NCI-H1092 treated with DMSO at 0.1 percent for 48 hours (cell line): ENCODE measurements around the gene CCKAR.
"Not testable (repeated sequence)": the region's sequence is repeated elsewhere in the genome, so short reads cannot be mapped to it uniquely, and the experiment has no call there.

Source experiments
- DNase-seq: peaks from one replicate; lab custom pipeline; 2025; lab: John Stamatoyannopoulos, UW

CCKAR gene, protein sequence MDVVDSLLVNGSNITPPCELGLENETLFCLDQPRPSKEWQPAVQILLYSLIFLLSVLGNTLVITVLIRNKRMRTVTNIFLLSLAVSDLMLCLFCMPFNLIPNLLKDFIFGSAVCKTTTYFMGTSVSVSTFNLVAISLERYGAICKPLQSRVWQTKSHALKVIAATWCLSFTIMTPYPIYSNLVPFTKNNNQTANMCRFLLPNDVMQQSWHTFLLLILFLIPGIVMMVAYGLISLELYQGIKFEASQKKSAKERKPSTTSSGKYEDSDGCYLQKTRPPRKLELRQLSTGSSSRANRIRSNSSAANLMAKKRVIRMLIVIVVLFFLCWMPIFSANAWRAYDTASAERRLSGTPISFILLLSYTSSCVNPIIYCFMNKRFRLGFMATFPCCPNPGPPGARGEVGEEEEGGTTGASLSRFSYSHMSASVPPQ

DNA sequence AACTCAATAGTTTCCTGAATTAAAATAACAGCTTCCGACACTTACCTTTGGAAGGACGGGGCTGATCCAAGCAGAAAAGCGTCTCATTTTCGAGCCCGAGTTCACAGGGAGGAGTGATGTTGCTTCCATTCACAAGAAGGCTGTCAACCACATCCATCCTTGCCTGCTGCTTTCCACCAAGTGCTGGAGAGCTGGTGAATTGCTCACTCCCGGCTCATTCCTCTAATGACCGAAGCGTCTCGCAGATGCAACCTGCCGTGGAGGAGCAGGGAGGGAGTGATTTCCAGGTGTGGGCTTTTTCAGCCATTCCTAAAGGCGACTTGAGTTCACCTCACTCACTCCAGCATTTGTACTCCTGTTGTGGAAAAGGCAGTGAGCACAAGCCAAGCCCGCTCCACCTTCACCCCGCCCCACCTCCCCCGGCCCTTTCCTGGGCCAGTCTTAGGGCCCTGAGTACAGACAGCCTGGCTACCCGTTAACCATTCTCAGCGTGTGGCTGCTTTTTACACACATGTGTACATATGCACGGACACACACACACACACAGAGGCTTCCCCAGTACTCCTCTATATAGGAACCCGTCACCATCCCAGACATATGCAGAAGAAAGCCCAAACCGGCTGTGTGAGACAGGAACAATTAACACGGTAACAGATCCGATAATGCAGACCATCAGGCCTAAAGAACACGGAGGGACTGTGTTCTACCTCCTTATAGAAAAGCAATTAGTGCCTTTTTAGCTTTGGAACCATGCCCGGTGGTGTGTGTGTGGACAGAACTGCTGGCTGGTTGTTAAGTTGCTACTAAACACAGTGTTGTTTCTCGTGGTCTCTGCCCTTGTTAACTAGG is at the start of gene CCKAR:
CCKAR (minus strand) TSS at position 374 of the 849 bp plus-strand sequence; CDS start at position 157, 217 bp downstream.
- DNase-seq = peak; percentile 83

DNA sequence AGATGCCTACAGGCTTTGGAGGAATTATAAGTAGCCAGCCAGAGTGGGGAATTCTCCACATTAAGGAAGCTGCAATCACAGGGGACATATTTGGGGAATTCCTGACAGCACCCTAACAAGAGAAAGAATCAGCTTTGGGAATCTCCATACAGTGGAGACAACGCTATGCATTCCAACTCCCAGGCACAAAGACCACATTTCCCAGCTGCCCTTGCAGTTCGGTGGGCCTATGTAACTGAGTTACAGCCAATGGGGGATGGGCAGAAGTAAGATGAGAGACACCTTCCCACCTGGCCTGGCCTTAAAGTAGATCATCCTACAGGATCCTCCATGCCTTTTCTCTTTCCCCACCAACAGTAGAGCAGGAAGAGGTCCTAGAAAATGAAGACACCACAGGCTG is 43.4 kb upstream of the CCKAR start:
- DNase-seq = no peak

DNA sequence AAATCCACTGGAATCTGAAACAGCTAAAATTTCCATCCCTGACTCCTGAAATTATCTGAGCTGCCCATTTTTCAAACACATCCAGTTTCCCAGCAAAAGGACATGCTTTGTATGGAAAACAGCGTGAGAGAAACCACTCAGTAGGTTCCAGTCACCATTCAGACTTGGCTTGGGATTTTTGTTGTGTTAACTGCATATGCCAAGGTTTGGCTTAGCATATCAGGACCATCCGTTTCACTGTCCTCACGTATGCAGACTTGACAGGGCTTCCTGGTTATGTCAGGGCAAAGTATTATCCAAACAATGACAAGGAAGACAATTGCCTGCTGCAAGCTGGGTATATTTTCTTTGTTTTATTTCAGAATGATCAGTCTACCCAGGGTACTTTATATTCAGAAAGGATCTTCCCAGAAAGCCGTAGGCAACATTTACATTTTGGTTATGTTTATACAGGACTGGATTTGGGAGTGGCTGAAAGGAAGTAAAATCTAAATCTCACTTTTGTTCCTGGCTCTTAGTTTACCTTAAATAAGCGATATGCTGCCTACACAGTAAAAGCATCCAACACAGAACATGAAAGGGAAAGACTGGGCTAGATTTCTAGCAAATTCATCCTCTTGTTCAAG is 41.3 kb upstream of the CCKAR start:
- no peak for DNase-seq

DNA sequence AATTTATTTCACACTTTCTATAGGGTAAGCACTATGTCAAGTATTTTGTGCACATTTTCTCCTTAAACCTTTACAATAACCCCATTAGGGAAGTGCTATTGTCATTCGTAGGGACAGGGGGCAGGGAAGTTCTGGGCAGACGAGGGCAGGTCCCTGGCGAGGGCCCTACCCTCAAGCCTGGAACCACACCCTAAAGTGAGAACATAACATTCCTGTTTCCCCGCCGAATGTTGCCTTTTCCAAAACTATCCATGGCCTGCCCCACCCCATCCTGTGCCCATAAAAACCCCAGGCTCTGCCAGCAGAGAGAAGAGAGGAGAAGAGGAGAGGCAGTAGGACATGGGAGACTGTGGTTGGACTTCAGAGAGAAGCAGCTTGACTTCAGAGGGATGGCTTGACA is 39.8 kb upstream of the CCKAR start:
- DNase-seq = no peak

DNA sequence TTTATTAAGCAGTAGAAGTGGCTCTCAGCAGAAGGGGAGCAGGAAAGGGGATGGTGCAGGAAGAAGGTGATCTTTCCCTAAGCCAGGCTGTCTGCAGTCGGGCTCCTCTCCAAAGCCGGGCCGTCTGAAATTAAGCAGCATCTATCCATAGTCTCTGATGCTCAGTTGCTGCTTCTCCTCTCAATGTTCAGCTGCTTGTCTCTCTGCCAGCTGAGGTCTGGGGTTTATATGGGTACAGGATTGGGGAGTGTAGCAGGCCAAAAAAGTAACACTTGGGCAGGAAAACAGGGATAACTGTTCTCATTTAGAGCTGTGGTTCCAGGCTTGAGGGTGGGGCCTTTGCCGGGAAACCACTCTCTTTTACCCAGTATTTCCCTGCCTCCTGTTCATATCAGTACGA is 39.2 kb upstream of the CCKAR start:
- DNase-seq = no peak

DNA sequence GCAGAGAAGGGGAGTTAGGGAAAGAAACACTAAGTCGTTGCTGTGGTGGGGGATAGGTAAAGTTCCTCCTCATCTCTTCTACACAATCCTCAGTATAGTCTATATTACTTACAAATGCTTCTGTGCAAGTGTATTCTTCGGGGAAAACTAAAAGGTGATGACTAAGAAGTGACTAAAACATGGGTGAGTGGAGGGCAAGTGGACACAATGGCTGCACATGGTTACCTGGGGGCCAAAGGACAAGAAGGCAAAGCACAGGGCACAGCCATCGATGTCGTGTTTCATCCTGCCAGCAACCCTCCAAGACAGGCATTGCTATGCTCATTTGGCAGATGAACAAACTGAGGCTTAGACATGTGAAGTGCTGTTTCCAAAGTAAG is 35.5 kb upstream of the CCKAR start:
- DNase-seq = no peak

DNA sequence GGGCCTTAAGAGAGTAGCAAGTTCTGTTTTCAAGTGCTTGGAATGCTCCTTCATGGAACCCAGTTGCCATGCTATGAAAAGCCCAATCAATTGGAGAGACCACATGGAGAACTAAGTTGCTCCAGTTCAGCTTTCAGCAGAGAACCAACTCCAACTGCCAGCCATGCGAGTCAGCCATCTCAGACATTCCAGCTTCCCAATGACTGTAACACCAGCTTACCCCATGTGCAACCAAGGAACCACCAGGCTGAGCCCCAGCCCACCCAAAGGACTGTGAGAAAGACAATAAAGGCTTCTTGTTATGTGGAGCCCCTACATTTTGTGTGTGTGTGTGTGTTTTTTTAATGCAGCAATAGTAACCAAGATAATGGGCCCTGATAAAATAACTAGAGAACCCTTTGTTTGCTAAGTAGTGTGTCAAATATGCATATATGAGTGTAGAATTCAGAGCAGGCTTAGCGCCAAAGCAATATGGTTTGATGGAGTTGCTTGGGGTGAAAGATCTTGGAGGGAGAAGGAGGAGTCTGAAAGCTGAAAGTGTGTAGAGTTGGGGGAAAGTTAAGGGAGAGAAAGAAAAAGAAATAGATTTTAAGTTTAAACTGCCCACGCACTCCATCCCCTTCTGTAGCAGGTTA is 35.0 kb upstream of the CCKAR start:
- no peak for DNase-seq

DNA sequence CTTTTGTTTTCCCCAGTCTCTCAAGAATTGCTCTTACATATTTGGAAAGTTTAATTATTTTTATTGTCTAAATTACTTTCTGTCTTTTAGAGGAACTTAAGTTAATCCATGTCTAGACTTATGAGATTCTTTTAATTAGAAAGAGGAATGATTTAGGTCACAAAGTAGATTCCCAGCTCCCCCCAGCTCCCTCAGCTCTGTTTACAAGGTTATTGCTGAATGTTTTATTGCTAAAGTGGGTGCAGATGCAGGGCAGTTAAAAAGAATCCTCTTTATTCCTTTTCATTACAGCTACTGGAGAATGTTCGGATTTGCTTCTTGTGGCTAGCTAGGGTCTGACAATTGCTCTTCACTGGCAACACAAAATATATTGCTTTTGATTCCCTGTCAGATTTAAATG is 33.7 kb upstream of the CCKAR start:
- DNase-seq = no peak

DNA sequence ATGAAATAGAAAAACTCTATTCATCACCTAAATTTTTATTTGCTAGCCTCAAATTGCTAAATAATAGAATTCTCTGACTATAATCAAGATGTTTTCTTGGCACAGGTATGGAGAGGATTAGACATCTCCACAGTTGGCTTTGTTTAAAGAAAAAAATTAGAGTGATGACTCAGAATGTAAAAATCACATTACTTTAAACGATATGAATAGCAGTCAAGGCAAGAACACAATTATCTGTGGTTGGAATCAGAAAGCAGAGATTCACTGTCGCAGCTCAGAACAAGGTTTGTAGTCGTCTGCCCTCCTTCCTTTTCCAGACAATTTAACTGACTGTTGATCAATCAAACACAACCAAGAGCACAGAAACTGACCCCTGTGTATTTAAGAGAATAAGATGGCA is 32.2 kb upstream of the CCKAR start:
- no peak for DNase-seq

DNA sequence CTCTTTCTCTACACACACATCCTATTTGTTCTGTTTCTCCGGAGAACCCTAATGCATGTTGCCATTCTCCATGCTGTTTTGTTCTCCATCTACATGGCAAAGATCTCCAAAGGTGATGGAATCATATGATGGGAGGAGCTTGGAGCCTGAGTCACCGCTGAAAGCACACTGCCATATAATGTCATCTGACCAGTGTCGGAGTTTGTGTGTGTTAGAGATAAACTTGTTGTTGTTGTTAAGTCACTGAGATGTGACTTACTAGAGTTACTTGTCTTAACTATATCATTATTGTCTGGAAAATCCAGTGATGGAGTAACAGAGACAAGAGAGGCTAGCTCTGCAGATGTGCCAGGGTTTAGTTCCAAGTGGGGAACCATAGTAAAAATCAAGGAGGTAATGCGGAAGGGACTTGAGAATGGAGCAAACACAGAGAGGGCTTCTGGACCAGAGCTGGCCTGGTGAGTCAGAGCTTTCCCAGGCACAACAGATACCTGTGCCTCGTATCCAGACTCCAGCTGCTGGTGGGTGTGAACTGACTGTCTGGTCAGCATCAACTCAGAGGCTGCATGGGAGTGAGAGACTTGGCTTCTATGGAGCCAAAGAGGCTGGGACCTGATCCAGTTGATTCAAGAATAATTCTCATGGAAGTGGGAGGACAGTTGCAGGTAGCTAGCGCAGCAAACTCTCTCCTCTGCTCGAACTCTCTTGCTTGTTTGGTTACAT is 30.6 kb upstream of the CCKAR start:
- DNase-seq = no peak

DNA sequence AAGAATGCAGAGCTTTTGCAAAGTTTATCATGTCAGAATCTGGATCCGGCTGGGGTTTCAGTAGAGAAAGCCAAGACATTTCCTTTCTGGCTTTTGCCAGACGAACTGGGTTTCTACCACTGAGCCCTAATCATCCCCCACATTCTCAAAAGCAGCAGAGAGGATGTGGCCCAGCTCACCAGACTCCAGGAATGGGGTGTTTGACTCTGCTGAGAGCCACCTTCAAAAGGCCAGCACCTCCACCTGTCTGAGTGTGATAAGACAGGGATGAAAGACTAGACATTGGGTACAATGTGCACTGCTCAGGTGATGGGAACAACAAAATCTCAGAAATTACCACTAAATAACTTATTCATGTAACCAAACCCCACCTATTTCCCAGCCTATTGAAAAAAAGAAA is 25.7 kb upstream of the CCKAR start:
- DNase-seq = no peak

DNA sequence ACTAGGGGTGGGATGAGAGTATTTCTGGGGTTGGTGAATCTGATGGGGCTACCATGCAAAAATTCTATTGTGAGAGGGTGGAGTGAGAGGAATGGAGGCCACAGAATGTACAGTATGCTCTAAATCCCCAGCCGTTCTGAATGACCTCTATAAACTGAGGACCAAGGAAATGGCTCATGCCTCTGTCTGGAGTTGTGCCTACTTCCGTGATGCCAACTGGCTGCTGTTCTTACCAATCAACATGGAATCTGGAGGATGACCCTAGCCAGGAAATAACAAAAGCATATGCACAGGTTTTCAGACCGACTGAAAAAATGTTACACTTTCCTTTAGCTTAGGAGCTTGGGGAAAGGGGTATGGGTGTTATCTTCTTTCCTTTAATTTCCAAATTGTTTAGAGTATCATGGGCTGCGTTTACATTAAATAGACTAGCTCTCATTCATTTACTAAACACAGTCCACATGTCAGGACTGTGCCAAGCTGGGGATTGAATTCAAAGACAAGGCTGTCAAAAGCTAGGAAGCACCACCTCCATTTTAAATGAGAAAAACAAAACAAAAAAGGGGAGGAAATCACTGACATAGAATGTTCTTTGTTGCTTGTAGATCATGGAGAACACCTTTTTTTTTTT is 20.2 kb upstream of the CCKAR start:
- DNase-seq = no peak

DNA sequence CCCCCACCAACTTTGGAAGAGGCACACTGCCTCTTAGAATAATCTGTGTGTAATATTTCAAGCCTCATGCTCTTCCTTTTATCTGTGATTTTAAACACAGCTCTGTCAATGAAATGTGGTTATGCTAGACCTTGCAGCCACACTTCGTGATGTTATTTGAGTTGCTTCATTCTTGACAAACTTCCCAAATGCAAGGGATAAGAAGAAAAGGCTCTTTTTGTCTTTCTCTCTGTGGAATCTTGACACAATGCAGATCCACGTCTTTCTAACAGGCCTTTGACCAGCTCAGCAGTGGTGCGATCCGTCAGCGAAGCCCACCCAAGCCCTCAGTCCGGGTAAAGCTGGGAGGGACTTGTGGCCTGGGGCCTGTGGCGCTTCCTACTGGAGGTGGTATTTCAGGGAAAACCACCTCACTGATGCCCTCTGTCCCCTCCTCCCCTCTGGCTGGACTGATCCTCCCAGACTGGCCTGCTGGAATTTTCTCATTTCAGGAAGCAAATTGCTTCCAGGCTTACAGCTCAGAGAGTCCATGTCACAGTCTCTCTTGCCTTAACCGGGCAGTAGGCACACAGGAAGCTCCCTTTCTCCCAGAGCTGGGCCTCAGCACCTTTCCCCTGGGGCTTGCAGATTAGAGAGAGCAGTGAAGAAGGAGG is 19.5 kb upstream of the CCKAR start:
- DNase-seq = no peak

DNA sequence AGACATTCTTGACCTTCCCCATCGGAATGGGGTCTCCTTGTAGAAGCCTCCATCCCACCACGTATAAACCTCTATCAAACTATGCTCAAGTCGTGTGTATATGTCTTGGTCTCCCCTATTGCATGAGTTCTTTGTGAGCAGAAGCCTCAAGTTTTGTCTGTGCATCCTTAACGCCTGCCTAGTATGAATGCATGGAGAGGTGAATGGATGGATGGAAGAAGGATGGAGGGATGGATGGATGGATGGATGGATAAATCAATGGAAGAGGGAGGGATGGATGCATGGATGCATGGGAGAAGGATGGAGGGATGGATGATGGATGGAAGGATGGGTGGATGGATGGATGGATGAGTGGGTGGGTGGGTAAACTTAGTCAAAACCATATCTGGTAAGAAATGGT is 17.0 kb upstream of the CCKAR start:
- DNase-seq = no peak

DNA sequence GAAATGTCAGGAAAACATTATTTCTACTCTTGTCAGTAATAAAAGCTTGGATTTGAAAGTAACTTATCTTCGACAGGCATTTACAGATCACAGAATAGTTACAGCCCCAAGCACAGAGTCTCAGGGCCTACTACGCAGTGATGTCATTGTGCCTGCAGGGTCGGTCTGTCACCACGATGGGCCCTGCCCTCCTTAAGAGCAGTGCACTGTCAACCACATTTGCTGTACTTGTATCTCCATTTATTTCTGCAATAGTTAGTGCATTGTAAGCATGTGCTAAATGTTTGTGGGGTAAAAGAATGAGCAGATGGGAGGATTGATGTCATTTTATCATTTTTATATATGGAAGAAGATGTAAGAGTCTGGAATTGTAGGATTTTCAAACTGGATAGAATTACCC is 13.6 kb upstream of the CCKAR start:
- no peak for DNase-seq

DNA sequence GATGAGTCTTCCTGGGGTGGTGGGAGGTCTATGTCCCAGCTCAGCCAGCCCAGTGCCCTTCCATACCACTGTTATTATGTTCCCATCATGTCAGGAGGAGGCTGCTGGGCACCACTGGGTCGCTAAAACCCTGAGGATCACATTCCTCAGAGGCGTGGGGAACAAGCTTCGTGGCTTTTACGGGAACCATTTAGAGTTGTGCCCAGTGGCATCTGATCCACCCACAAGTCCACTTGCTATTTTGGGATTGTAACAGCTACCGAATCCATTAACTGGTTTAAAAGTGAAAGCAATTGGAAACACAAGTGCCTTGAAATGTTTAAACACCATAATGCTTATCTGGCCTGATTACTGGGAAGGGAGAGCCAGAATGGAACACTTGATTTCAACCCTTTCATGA is 13.1 kb upstream of the CCKAR start:
- no peak for DNase-seq

DNA sequence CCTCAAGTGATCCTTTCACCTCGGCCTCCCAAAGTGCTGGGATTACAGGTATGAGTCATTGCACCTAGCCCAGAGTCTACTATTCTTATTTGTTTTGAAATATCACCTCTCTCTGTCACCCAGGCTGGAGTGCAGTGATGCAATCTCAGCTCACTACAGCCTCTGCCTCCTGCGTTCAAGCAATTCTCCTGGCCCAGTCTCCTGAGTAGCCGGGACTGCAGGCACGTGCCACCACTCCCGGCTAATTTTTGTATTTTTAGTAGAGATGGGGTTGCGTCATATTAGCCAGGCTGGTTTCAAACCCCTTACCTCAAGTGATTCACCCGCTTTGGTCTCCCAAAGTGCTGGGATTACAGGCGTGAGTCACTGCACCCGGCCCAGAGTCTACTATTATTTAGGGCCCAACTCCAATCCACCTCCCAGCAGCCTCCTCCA is 10.3 kb upstream of the CCKAR start:
- not testable (repeated sequence) for DNase-seq

DNA sequence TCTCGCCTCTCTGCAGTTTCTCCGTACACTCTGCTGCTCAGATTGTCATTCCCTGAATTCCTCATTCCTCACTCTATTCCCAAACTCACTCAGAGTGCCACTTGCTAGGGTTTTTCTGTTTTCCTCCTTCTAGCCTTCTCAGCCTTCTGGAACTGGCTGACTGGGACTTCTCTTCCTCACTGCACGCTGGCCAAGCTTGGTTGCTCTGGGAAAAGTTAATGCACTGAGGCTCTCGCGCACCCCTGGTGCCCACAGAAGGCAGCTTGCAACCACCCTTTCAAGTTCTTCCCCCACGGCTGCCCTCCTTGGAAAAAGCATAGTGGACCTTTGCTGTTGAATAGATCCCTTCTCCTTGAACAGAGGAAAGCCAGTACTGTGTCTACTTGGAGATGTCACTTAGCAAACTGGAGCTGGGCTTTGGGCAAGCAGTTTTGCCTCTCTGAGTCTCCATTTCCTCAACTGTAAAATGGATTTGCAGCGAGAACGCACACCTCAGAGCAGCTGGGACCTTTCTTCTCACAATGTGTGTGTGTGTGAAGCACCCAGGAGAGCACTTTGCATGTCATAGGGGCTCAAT is 6.0 kb upstream of the CCKAR start:
- no peak for DNase-seq

DNA sequence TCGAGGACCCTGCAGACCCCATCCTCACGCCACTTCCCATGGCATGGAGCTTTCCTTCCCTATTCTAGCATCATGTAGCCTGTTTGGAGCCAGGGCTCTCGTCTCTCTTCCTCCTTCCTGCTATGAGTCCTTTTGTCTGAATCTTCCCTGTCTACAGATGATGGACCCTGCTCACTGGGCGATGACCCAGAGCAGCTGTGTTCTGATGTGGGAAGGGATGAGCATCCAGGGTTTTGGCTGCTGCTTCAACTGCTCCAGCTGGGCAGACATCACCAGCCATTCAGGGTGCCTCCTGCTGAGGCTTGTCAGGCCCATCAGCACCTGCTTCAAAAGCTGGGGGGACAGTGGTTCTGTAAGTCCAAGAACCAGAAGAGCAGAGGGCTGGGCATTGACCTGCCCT is 3.2 kb upstream of the CCKAR start:
- no peak for DNase-seq

DNA sequence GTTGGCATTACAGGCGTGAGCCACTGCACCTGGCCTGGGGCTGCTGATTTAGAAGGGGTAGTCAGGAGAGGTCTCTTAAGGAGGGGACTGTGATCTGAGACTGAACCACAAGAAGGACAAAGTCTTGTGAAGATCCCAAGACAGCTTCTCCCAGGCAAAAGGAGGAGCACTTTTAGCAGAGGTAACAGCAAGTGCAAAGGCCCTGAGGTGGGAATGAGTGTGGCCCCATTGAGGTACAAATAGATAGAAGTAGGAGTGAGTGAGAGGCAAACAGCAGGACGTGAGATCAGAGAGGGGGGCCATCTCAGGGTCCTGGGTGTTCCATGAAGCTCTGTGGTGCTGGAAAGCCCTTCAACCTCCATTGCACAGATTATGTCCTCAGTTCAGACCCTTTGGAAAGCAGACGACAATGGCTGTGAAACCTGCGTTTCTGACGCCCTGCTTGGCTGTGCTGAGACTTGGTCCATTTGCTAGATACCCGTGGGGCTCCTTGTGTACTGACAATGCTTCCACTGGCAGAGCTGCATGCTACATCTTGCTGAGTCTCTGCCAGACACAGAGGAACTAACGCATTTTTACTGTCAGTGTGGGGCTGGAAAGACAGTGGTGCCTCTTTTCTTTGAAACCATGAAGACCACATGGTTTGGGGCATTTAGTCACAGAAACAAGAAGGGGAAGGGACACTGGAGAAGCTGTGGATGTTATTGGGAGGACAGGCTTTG is 1.3 kb upstream of the CCKAR start:
- DNase-seq = no peak
